DND-41 (cell line): ENCODE results near the gene SLK.

Experiments used
- ATAC-seq: fragments of 200-7000 bp; cut with Tn5 transposase; 3 replicates; pipeline ENCODE4 v1.9.1; 2021; ENCODE audit warnings: low read depth; ENCODE audit not compliant: insufficient read depth
- DNase-seq: peaks from one replicate; pipeline ENCODE4 v3.0.0-alpha.2; 2020
- H2AFZ ChIP-seq: 2 replicates; pipeline ENCODE4 v1.6.0; 2012; ENCODE audit warnings: low read depth, low read length
- H3K27ac ChIP-seq: 2 replicates; pipeline ENCODE4 v1.5.1; 2012; ENCODE audit warnings: low read length, inconsistent platforms
- H3K27me3 ChIP-seq: fragments of 200-600 bp; sonication (generic); 2 replicates; pipeline ENCODE4 v1.6.0; 2012; ENCODE audit warnings: low read length, mild to moderate bottlenecking, inconsistent platforms; ENCODE audit not compliant: insufficient read depth, poor library complexity
- H3K36me3 ChIP-seq: 2 replicates; pipeline ENCODE4 v1.5.1; 2012; ENCODE audit warnings: low read length, inconsistent platforms; ENCODE audit not compliant: insufficient read depth
- H3K4me1 ChIP-seq: 2 replicates; pipeline ENCODE4 v1.5.1; 2012; ENCODE audit warnings: mild to moderate bottlenecking, low read length; ENCODE audit not compliant: insufficient read depth
- H3K4me2 ChIP-seq: 2 replicates; pipeline ENCODE4 v1.6.0; 2012; ENCODE audit warnings: mild to moderate bottlenecking, moderate library complexity, low read length, inconsistent platforms; ENCODE audit not compliant: insufficient read depth
- H3K4me3 ChIP-seq, 2 experiments: fragments of 200-600 bp in 1 of 2; shearing (Covaris generic) in 1 of 2; 2 replicates each; pipeline ENCODE4 v1.5.1; 2012 to 2016; ENCODE audit warnings: inconsistent platforms in 2 of 2, low read length in 2 of 2, mild to moderate bottlenecking in 2 of 2, low read depth in 1 of 2, moderate library complexity in 1 of 2
- H3K79me2 ChIP-seq: 2 replicates; pipeline ENCODE4 v1.6.0; 2012; ENCODE audit warnings: low read length, inconsistent platforms; ENCODE audit not compliant: insufficient read depth
- H3K9ac ChIP-seq: 2 replicates; pipeline ENCODE4 v1.6.0; 2012; ENCODE audit warnings: low read depth, mild to moderate bottlenecking, inconsistent platforms, low read length, moderate library complexity
- H3K9me3 ChIP-seq: 2 replicates; pipeline ENCODE4 v1.5.1; 2012; ENCODE audit warnings: low read length, moderate library complexity, mild to moderate bottlenecking, inconsistent platforms; ENCODE audit not compliant: insufficient read depth, severe bottlenecking
- H4K20me1 ChIP-seq: 2 replicates; pipeline ENCODE4 v1.6.0; 2012; ENCODE audit warnings: low read length; ENCODE audit not compliant: insufficient read depth
- CTCF ChIP-seq: IDR thresholded peaks from 2 replicates; pipeline ENCODE4 v1.5.1; 2012; ENCODE audit warnings: borderline replicate concordance, low read length, moderate library complexity, mild to moderate bottlenecking; ENCODE audit not compliant: poor library complexity, severe bottlenecking; ENCODE audit errors: extremely low read depth
- EZH2 ChIP-seq: IDR thresholded peaks from 3 replicates; pipeline ENCODE4 v1.6.1; 2012; ENCODE audit warnings: borderline replicate concordance, low read depth, mild to moderate bottlenecking, moderate library complexity, low read length, inconsistent platforms; ENCODE audit not compliant: severe bottlenecking

Gene SLK

GRCh38 chr10:104013489-104013888 lies 46.5 kb downstream of the SLK start:
- no peak for ATAC-seq
- Histone ChIP-seq H3K4me2 (no peak overlapping the region), H3K9me3 (no peaks in the 10 kb centered on the region), H3K4me1 (no peaks in the 10 kb centered on the region), H3K4me3 (no peak overlapping the region), H3K27me3 (no peaks in the 10 kb centered on the region), H3K79me2 (no peaks in the 10 kb centered on the region), H3K27ac (no peak overlapping the region), H2AFZ (no peak overlapping the region), H4K20me1 (no peaks in the 10 kb centered on the region), H3K36me3 (peaks cover 41% of the 10 kb centered on the region), H3K9ac (no peak overlapping the region)
- DNase-seq = no peak
- TF ChIP-seq CTCF = no peak
- TF ChIP-seq EZH2 = no peak

- Histone ChIP-seq H3K79me2 (no peaks in the 10 kb centered on the region), H2AFZ (no peak overlapping the region), H3K9me3 (no peaks in the 10 kb centered on the region), H4K20me1 (no peaks in the 10 kb centered on the region), H3K4me1 (no peaks in the 10 kb centered on the region), H3K9ac (no peak overlapping the region), H3K27me3 (no peaks in the 10 kb centered on the region), H3K36me3 (peaks cover 43% of the 10 kb centered on the region), H3K4me2 (no peak overlapping the region), H3K27ac (no peak overlapping the region), H3K4me3 (no peak overlapping the region)
- DNase-seq = no peak
- TF ChIP-seq CTCF = no peak
- TF ChIP-seq EZH2 = no peak
- ATAC-seq = no peak
Observed at GRCh38 chr10:104014176-104014575, 47.2 kb downstream of the SLK start.

- Histone ChIP-seq H3K4me2 (no peak overlapping the region), H3K36me3 (peaks cover 58% of the 10 kb centered on the region), H3K9me3 (no peaks in the 10 kb centered on the region), H3K9ac (no peak overlapping the region), H2AFZ (no peak overlapping the region), H3K4me1 (no peaks in the 10 kb centered on the region), H3K79me2 (no peaks in the 10 kb centered on the region), H3K4me3 (no peak overlapping the region), H4K20me1 (no peaks in the 10 kb centered on the region), H3K27ac (no peak overlapping the region), H3K27me3 (no peaks in the 10 kb centered on the region)
- DNase-seq (no peak), ATAC-seq (no peak)
- TF ChIP-seq EZH2 (no peak), CTCF (no peak)
Observed at GRCh38 chr10:104016661-104017060, 49.7 kb downstream of the SLK start.

GRCh38 chr10:104018471-104018870 lies 51.5 kb downstream of the SLK start:
- H4K20me1 ChIP-seq = no peaks in the 10 kb centered on the region
- no peaks in the 10 kb centered on the region for H3K27me3 ChIP-seq
- H2AFZ ChIP-seq = no peak overlapping the region
- no peak overlapping the region for H3K4me3 ChIP-seq
- ATAC-seq = no peak
- TF ChIP-seq CTCF = no peak
- TF ChIP-seq EZH2 = no peak
- peaks cover 67% of the 10 kb centered on the region for H3K36me3 ChIP-seq
- no peaks in the 10 kb centered on the region for H3K79me2 ChIP-seq
- no peak overlapping the region for H3K4me2 ChIP-seq
- H3K9ac ChIP-seq = no peak overlapping the region
- no peaks in the 10 kb centered on the region for H3K9me3 ChIP-seq
- no peak for DNase-seq
- H3K4me1 ChIP-seq = no peaks in the 10 kb centered on the region
- no peak overlapping the region for H3K27ac ChIP-seq
